Measurements from ENCODE around the gene BCL2. TPM values are rescaled to one million over a fixed set of nuclear protein-coding genes. Genes with fewer than 3 reads are reported as not detected.

The BCL2 gene
- total and polyA plus RNA-seq, 2 donors from 2014 or later: 6.0 to 39.2 TPM

- Histone ChIP-seq H3K27ac (ENCODE audit: low read depth in 2 of 2, low read length in 2 of 2) (no peak overlapping the region), H3K36me3 (ENCODE audit: control insufficient read depth in 2 of 3, insufficient read depth in 3 of 3, low read length in 3 of 3) (peaks cover 6 to 25% (median 20%) of the 10 kb centered on the region in 3 donors), H3K4me1 (ENCODE audit: control insufficient read depth in 2 of 3, insufficient read depth in 2 of 3, low read depth in 1 of 3, low read length in 3 of 3) (peaks cover 0 to 2% (median 0%) of the 10 kb centered on the region in 3 donors), H3K9ac (ENCODE audit: low read length in 3 of 3) (no peak overlapping the region), H3K4me3 (ENCODE audit: low read length in 3 of 3) (no peak overlapping the region), H3K9me3 (ENCODE audit: control insufficient read depth in 2 of 3, insufficient read depth in 1 of 3, low read length in 3 of 3) (no peaks in the 10 kb centered on the region), H3K27me3 (ENCODE audit: control insufficient read depth, insufficient read depth, low read length) (no peaks in the 10 kb centered on the region)
- intact Hi-C loops (cut with DNase I): loop anchor here (10.0 kb wide), 1 partner anchor 95 kb away; no protein-coding TSS in a partner anchor
- DNase-seq: peak in 3 of 5 donors; percentile 21 to 62 (median 48)
- TF ChIP-seq CTCF (IDR thresholded peaks at IDR 0.05; ENCODE audit: borderline replicate concordance, extremely low read depth, insufficient read depth): peak; percentile 29
- no peak for FAIRE-seq
These were observed 20.4 kb upstream of the BCL2 start for GRCh38 chr18:63339920-63340484.

GRCh38 chr18:63336366-63337099 is 17.0 kb upstream of the BCL2 start:
- peaks cover 0 to 33% (median 29%) of the 10 kb centered on the region in 3 donors for H3K36me3 ChIP-seq (ENCODE audit: control insufficient read depth in 2 of 3, insufficient read depth in 3 of 3, low read length in 3 of 3)
- no peaks in the 10 kb centered on the region for H3K4me1 ChIP-seq (ENCODE audit: control insufficient read depth in 2 of 3, insufficient read depth in 2 of 3, low read depth in 1 of 3, low read length in 3 of 3)
- H3K9ac ChIP-seq (ENCODE audit: low read length in 3 of 3): no peak overlapping the region
- H3K4me3 ChIP-seq (ENCODE audit: low read length in 3 of 3): no peak overlapping the region
- H3K9me3 ChIP-seq (ENCODE audit: control insufficient read depth in 2 of 3, insufficient read depth in 1 of 3, low read length in 3 of 3): no peaks in the 10 kb centered on the region
- no peak overlapping the region for H3K27ac ChIP-seq (ENCODE audit: low read depth in 2 of 2, low read length in 2 of 2)
- DNase-seq: no peak
- H3K27me3 ChIP-seq (ENCODE audit: control insufficient read depth, insufficient read depth, low read length): no peaks in the 10 kb centered on the region
- no peak for TF ChIP-seq CTCF (IDR thresholded peaks at IDR 0.05; ENCODE audit: borderline replicate concordance, extremely low read depth, insufficient read depth)
- intact Hi-C loops (cut with DNase I): no loop called here
- FAIRE-seq: no peak

GRCh38 chr18:63331105-63331504 is 11.5 kb upstream of the BCL2 start:
- TF ChIP-seq CTCF (IDR thresholded peaks at IDR 0.05; ENCODE audit: borderline replicate concordance, extremely low read depth, insufficient read depth): no peak
- FAIRE-seq (no peak), DNase-seq (no peak)
- intact Hi-C loops (cut with DNase I): no loop called here
- H3K9me3 ChIP-seq (ENCODE audit: control insufficient read depth in 2 of 3, insufficient read depth in 1 of 3, low read length in 3 of 3): no peaks in the 10 kb centered on the region
- H3K4me3 ChIP-seq (ENCODE audit: low read length in 3 of 3): no peak overlapping the region
- H3K36me3 ChIP-seq (ENCODE audit: control insufficient read depth in 2 of 3, insufficient read depth in 3 of 3, low read length in 3 of 3): peaks cover 0 to 30% (median 25%) of the 10 kb centered on the region in 3 donors
- H3K27me3 ChIP-seq (ENCODE audit: control insufficient read depth, insufficient read depth, low read length): no peaks in the 10 kb centered on the region
- H3K27ac ChIP-seq (ENCODE audit: low read depth in 2 of 2, low read length in 2 of 2): no peak overlapping the region
- no peak overlapping the region for H3K9ac ChIP-seq (ENCODE audit: low read length in 3 of 3)
- no peaks in the 10 kb centered on the region for H3K4me1 ChIP-seq (ENCODE audit: control insufficient read depth in 2 of 3, insufficient read depth in 2 of 3, low read depth in 1 of 3, low read length in 3 of 3)
